Fibroblast of skin of right quadriceps (primary cell): Measurements from ENCODE around the gene KCNJ16.

ENCODE experiments used
- DNase-seq: peaks from one replicate; pipeline ENCODE4 v3.0.0-alpha.2; 2013

The KCNJ16 gene

DNA sequence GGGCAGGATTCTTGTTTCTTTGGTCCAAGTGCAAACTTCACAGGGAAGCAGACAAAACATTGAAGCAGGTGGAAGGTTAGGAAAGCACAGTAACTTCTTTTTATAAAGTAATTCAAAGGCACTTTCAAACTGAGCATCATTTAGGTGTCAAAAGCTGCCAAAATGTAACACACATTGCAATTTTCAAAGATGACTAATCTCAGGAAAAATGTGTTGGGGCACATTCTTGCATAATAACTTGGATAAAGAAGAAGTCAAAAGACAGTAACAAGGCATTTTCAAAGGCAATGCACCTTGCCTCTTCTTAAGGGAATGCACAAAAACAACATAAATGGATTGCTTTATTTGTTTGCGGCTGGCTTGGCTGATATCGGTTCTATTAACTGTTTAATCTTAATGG lies 97.9 kb downstream of the KCNJ16 start:
- DNase-seq, result no peak

GRCh38 chr17:70173681-70174080 lies 98.7 kb downstream of the KCNJ16 start:
- DNase-seq, result no peak

GRCh38 chr17:70181376-70181775 lies 106.4 kb downstream of the KCNJ16 start:
- DNase-seq, result no peak

DNA sequence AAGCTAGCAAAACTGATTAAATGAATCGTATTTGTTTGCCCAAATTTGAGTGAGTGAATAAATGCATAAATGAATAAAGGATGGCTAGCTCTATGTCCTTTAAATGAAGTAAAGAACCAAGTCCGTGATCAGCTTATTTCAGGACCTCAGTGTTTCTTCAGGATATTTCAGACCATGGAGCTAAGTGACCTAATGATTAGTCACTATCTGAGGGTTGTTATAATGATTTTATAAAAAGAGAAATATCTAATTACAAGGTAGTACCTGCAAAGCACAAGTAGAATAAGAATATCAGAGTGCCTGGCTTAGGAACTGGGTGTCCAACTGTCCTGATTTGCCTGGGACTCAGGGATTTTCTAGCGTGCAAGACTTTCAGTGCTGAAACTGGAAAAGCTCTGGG lies 106.8 kb downstream of the KCNJ16 start:
- DNase-seq, result no peak

DNA sequence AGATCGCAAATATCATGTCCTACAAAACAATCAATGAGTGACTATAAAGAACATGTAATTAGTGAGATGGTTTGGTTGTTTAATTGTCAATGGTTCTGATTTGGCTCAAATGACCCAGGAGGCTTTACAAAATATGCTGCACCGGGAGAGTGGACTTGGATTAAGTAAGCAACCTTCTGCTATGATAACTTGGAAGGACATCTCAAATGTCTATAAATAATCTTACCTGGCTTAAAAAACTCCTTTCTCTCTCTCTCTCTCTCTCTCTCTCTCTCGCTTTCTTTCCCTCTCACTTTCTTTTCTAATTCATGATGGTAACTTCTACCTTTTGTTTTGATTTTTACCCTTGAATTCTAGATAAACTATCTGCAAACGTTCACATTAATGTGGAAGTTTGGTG lies 108.5 kb downstream of the KCNJ16 start:
- DNase-seq, result no peak

DNA sequence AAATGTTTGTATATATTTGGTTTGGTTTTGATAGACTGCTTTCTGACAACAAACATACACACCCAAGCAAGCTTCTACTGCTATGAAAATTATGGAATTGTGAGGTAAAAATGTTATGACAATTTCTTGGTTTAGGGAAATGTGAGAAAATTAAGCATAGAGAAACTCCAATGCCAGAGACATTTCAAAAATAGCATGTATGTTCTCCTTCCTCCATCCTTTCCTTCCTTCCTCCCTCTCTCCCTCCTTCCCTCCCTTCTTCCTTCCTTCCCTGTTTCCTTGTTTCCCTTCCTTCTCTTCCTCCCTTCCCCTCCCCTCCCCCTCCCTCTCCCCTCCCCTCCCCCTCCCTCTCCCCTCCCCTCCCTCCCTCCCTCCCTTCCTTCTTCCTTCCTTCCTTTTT lies 109.2 kb downstream of the KCNJ16 start:
- no peak for DNase-seq

GRCh38 chr17:70184770-70185169 lies 109.7 kb downstream of the KCNJ16 start:
- peak; percentile 58 for DNase-seq
